ENCODE results near the gene ATP4A. TPM values are rescaled to one million over a fixed set of nuclear protein-coding genes. Genes with fewer than 3 reads are reported as not detected.

The ATP4A gene
- total RNA-seq, 1 donor, result not detected

DNA sequence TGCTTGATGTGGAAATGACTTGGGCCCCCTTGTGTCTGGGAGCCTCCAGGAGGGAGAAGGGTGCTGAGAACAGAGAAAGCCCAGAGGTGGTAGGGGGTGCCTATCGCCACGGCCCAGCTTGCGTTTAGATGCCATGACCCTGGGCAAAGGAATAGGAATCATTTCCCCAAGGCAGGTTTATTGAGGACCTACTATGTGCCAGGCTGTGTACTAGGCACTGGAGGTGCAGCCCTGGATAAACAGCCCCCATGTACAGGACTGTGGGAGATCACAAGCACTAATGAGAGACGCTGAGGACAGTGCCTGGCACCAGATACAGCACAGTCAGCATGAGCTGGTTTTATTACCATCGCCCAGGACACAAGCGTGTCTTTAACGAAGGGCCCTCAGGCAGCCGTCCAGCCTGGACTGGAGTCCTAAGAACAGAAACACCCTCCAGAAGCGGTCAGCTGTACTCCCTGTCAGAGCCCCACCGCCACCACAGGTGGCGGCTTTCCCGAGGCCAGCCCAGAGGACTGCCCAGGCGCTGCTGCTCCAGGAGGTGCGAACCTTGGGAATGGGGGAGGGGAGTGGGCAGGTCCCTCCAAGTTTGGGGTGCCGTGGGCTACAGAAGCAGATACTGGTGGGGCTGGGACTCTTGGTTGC, 13.5 kb downstream of the ATP4A start:
- Histone ChIP-seq H3K4me3 (ENCODE audit: insufficient read depth, low read length) (no peak overlapping the region), H3K27ac (ENCODE audit: low read depth, low read length) (no peak overlapping the region), H3K27me3 (ENCODE audit: insufficient read depth, low read length) (no peaks in the 10 kb centered on the region), H4K20me1 (ENCODE audit: insufficient read depth, low read length) (peaks cover 7% of the 10 kb centered on the region), H3K9me3 (ENCODE audit: low read depth, low read length) (no peaks in the 10 kb centered on the region), H2AFZ (ENCODE audit: low read length) (no peak overlapping the region), H3K36me3 (ENCODE audit: insufficient read depth, low read length) (peaks cover 6% of the 10 kb centered on the region), H3K4me1 (ENCODE audit: insufficient read depth, low read length) (peaks cover 6% of the 10 kb centered on the region), H3K79me2 (ENCODE audit: insufficient read depth, low read length) (peaks cover 23% of the 10 kb centered on the region), H3K4me2 (ENCODE audit: insufficient read depth, low read length) (no peak overlapping the region)
- TF ChIP-seq, protein P1, sequence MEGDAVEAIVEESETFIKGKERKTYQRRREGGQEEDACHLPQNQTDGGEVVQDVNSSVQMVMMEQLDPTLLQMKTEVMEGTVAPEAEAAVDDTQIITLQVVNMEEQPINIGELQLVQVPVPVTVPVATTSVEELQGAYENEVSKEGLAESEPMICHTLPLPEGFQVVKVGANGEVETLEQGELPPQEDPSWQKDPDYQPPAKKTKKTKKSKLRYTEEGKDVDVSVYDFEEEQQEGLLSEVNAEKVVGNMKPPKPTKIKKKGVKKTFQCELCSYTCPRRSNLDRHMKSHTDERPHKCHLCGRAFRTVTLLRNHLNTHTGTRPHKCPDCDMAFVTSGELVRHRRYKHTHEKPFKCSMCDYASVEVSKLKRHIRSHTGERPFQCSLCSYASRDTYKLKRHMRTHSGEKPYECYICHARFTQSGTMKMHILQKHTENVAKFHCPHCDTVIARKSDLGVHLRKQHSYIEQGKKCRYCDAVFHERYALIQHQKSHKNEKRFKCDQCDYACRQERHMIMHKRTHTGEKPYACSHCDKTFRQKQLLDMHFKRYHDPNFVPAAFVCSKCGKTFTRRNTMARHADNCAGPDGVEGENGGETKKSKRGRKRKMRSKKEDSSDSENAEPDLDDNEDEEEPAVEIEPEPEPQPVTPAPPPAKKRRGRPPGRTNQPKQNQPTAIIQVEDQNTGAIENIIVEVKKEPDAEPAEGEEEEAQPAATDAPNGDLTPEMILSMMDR (IDR thresholded peaks at IDR 0.05; ENCODE audit: extremely low read depth, low read depth, low read length), result no peak
- peak; percentile 88 for DNase-seq (ENCODE audit: insufficient read length, low spot score, missing footprints)

DNA sequence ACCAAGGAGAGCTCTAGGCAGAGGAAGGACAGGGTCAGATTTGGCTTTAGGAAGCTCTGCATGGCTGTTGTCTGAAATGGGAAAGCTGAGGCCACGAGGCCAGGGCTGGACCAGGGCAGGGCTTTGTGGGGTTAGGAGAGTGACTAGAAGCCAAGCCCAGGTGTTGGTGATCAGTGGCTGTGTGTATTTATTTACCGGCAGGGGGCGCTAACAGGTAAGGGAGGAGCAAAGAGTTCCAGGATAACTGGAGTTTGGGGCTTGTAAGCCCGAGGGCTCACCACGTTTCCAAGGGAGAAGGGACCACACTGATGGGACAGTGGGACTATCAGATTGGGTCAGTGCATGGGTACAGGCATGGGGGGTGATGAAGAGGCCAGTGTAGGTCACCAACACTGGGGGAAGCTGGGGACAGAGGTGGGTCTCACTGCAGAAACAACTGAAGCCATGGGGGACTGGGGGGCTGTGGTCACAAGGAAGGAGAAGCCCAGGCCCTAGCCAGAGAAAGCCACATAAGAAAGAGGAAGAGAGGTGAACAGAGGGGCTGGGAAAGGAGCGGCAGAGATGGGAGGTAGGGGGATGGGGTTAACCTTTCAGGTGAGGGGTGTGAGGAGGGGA, 14.2 kb downstream of the ATP4A start:
- H2AFZ ChIP-seq (ENCODE audit: low read length), result no peak overlapping the region
- TF ChIP-seq, protein P1 (IDR thresholded peaks at IDR 0.05; ENCODE audit: extremely low read depth, low read depth, low read length), result peak; percentile 78
- H3K4me2 ChIP-seq (ENCODE audit: insufficient read depth, low read length), result no peak overlapping the region
- no peaks in the 10 kb centered on the region for H3K9me3 ChIP-seq (ENCODE audit: low read depth, low read length)
- no peaks in the 10 kb centered on the region for H3K27me3 ChIP-seq (ENCODE audit: insufficient read depth, low read length)
- DNase-seq (ENCODE audit: insufficient read length, low spot score, missing footprints), result peak; percentile 96
- no peak overlapping the region for H3K27ac ChIP-seq (ENCODE audit: low read depth, low read length)
- no peak overlapping the region for H3K4me3 ChIP-seq (ENCODE audit: insufficient read depth, low read length)
- H4K20me1 ChIP-seq (ENCODE audit: insufficient read depth, low read length), result peaks cover 7% of the 10 kb centered on the region
- H3K79me2 ChIP-seq (ENCODE audit: insufficient read depth, low read length), result peaks cover 30% of the 10 kb centered on the region
- H3K4me1 ChIP-seq (ENCODE audit: insufficient read depth, low read length), result peaks cover 13% of the 10 kb centered on the region
- H3K36me3 ChIP-seq (ENCODE audit: insufficient read depth, low read length), result peaks cover 6% of the 10 kb centered on the region

DNA sequence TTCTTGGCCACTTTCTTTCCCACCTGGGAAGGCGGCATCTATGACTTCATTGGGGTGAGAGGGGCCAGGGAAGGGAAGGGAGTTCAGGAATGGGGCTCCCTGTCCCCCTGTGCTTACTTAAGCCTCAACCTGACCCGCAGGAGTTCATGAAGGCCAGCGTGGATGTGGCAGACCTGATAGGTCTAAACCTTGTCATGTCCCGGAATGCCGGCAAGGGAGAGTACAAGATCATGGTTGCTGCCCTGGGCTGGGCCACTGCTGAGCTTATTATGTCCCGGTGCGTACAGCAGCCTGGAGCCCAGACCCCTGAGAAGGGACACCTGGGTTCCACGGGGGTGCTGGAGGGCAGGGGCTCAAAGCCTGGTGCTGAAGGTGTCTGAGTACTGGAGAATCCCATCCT, 16.9 kb downstream of the ATP4A start:
- Histone ChIP-seq H3K4me1 (ENCODE audit: insufficient read depth, low read length) (peaks cover 14% of the 10 kb centered on the region), H3K4me2 (ENCODE audit: insufficient read depth, low read length) (peak overlapping the region; percentile 86), H3K27ac (ENCODE audit: low read depth, low read length) (peak overlapping the region; percentile 88), H4K20me1 (ENCODE audit: insufficient read depth, low read length) (peaks cover 7% of the 10 kb centered on the region), H2AFZ (ENCODE audit: low read length) (no peak overlapping the region), H3K79me2 (ENCODE audit: insufficient read depth, low read length) (peaks cover 38% of the 10 kb centered on the region), H3K27me3 (ENCODE audit: insufficient read depth, low read length) (no peaks in the 10 kb centered on the region), H3K9me3 (ENCODE audit: low read depth, low read length) (no peaks in the 10 kb centered on the region), H3K4me3 (ENCODE audit: insufficient read depth, low read length) (peak overlapping the region; percentile 97), H3K36me3 (ENCODE audit: insufficient read depth, low read length) (peaks cover 13% of the 10 kb centered on the region)
- TF ChIP-seq, protein P1 (IDR thresholded peaks at IDR 0.05; ENCODE audit: extremely low read depth, low read depth, low read length), result no peak
- DNase-seq (ENCODE audit: insufficient read length, low spot score, missing footprints), result peak; percentile 9

DNA sequence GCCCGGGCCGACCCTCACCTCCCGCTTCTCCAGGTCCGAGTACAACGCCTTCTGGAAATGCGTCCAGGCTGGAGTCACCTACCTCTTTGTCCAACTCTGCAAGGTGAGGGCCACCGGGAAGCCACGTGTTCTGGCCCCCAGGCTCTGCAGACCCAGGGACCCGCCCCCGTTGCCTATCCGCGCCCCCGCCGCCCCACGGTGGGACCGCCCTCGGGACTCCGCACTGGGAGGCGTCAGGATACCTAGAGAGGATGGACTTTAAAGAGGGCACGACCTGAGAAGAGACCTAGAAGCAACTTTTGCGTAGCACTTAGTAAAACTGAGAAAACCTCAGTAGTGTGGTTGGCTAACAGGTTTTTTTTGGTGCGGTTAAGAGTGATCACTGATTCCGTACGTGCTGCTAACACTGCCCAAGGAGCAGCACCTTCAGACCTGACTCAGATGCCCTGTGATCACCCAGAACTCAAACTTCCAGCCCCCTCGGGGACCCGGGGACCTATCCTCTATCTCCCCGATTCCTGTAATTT, 17.5 kb downstream of the ATP4A start:
- peak overlapping the region; percentile 93 for H2AFZ ChIP-seq (ENCODE audit: low read length)
- H3K36me3 ChIP-seq (ENCODE audit: insufficient read depth, low read length), result peaks cover 13% of the 10 kb centered on the region
- no peaks in the 10 kb centered on the region for H3K27me3 ChIP-seq (ENCODE audit: insufficient read depth, low read length)
- H3K27ac ChIP-seq (ENCODE audit: low read depth, low read length), result peak overlapping the region; percentile 88
- H4K20me1 ChIP-seq (ENCODE audit: insufficient read depth, low read length), result peaks cover 7% of the 10 kb centered on the region
- peak overlapping the region; percentile 86 for H3K4me2 ChIP-seq (ENCODE audit: insufficient read depth, low read length)
- DNase-seq (ENCODE audit: insufficient read length, low spot score, missing footprints), result peak; percentile 93
- peaks cover 38% of the 10 kb centered on the region for H3K79me2 ChIP-seq (ENCODE audit: insufficient read depth, low read length)
- peaks cover 14% of the 10 kb centered on the region for H3K4me1 ChIP-seq (ENCODE audit: insufficient read depth, low read length)
- TF ChIP-seq, protein P1 (IDR thresholded peaks at IDR 0.05; ENCODE audit: extremely low read depth, low read depth, low read length), result no peak
- peak overlapping the region; percentile 97 for H3K4me3 ChIP-seq (ENCODE audit: insufficient read depth, low read length)
- no peaks in the 10 kb centered on the region for H3K9me3 ChIP-seq (ENCODE audit: low read depth, low read length)

Measured in osteoblast (primary cell).